Transverse colon (tissue), 4 donors: Measurements from ENCODE around the gene FOXL3. TPM values are rescaled to one million over a fixed set of nuclear protein-coding genes. Genes with fewer than 3 reads are reported as not detected.

Experiments used
- DNase-seq: peaks from one replicate; pipeline ENCODE4 v3.0.0-alpha.2; 2019
- H3K27ac ChIP-seq, 4 donors: fragments of 200-600 bp; sonication (generic); 2 replicates each; pipeline ENCODE4 v1.5.1; 2016 to 2018; ENCODE audit warnings: inconsistent platforms in 4 of 4
- H3K27me3 ChIP-seq: fragments of 200-600 bp; sonication (generic); 2 replicates; pipeline ENCODE4 v1.5.1; 2017; ENCODE audit warnings: inconsistent platforms
- H3K36me3 ChIP-seq, 4 donors: fragments of 200-600 bp; sonication (generic); 2 replicates each; pipeline ENCODE4 v1.5.1; 2017 to 2019; ENCODE audit warnings: inconsistent platforms in 4 of 4
- H3K4me1 ChIP-seq, 4 donors: fragments of 200-600 bp; sonication (generic); 2 replicates each; pipeline ENCODE4 v1.5.1; 2017 to 2020; ENCODE audit warnings: inconsistent platforms in 4 of 4
- H3K4me3 ChIP-seq, 4 donors: fragments of 200-600 bp; sonication (generic); 1 replicate in 1 of 4; 2 replicates in 3 of 4; pipeline versions ENCODE4 v1.5.1 to v1.6.1; 2017 to 2019; ENCODE audit warnings: inconsistent platforms in 4 of 4
- H3K9me3 ChIP-seq, 2 donors: fragments of 200-600 bp; sonication (generic); 2 replicates each; pipeline ENCODE4 v1.5.1; 2017 to 2019; ENCODE audit warnings: inconsistent platforms in 2 of 2
- CTCF ChIP-seq, 5 experiments: fragments of 200-600 bp in 3 of 5; fragments of 450-650 bp in 2 of 5; sonication (generic) in 3 of 5; IDR thresholded peaks; 1 replicate in 2 of 5; 2 replicates in 3 of 5; pipeline ENCODE4 v1.5.1; 2016 to 2017; ENCODE audit warnings: antibody characterized with exemption in 5 of 5, inconsistent platforms in 3 of 5, mild to moderate bottlenecking in 2 of 5, moderate library complexity in 1 of 5
- EP300 ChIP-seq: sonication (generic); formaldehyde crosslinking; IDR thresholded peaks from one replicate; pipeline ENCODE4 v1.6.1; 2017; ENCODE audit warnings: antibody characterized with exemption, low read depth
- POLR2A ChIP-seq: fragments of 450-650 bp; IDR thresholded peaks from one replicate; pipeline ENCODE4 v1.6.1; 2016; ENCODE audit warnings: antibody characterized with exemption, mild to moderate bottlenecking, moderate library complexity
- POLR2AphosphoS5 ChIP-seq, 3 donors: sonication (generic); formaldehyde crosslinking; IDR thresholded peaks; one replicate each; pipeline ENCODE4 v1.6.1; 2016; ENCODE audit warnings: antibody characterized with exemption in 3 of 3
- WGBS, 2 donors: methylation state at CpG; one replicate each; pipeline ENCODE4 v1.1.5; 2018; ENCODE audit warnings: low coverage in 1 of 2; 5-methylcytosine and 5-hydroxymethylcytosine counted together
- in situ Hi-C, 4 donors: fragments of 200-750 bp; cut with MboI; loops; one replicate each; pipeline versions ENCODE4 v1.15.0 to v1.15.1; 2017; ENCODE audit warnings: low sequenced_read_pairs in 3 of 4, low pct_ligation_motif_present in 1 of 4, low pct_unique_long_range_greater_than_20kb in 1 of 4
- intact Hi-C: fragments of 100-400 bp; cut with DNase I; formaldehyde crosslinking; loops from one replicate; pipeline ENCODE4 v1.15.1; 2023; ENCODE audit warnings: low total_unique reads
- total RNA-seq, 4 donors: library from RNA; depleted of rRNA; stranded (reverse); fragments of >200 nt; gene quantifications; one replicate each; pipeline ENCODE4 v1.1.0, GENCODE V29; 2016

The FOXL3 gene
- total RNA-seq, 4 donors from 2014 or later, result not detected

DNA sequence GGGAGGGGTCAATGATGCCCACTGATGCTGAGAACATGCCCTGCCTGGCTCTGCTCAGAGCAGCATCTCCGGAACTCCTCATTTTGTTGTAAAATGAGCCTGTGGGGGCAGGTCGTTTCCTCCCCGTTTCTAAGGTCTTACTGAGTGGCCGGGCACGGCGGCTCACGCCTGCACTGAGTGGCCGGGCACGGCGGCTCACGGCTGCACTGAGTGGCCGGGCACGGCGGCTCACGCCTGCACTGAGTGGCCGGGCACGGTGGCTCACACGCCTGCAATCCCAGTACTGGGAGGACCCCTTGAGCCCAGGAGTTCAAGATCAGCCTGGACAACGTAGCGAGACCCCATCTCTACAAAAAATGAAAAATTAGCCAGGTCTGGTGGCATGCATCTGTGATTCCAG, 39.0 kb upstream of the FOXL3 start:
- WGBS, 2 donors, result 92 to 100% methylated on average over 2 to 20 of the region's 20 CpGs
- Histone ChIP-seq H3K4me3 (no peak overlapping the region), H3K27ac (no peak overlapping the region), H3K36me3 (peaks cover 0 to 6% (median 0%) of the 10 kb centered on the region in 4 donors), H3K9me3 (no peaks in the 10 kb centered on the region), H3K4me1 (no peaks in the 10 kb centered on the region), H3K27me3 (no peaks in the 10 kb centered on the region)
- in situ Hi-C loops, result no loop called here
- TF ChIP-seq CTCF (IDR thresholded peaks at IDR 0.05) (no peak), POLR2AphosphoS5 (IDR thresholded peaks at IDR 0.05) (no peak), EP300 (no peak), POLR2A (no peak)
- DNase-seq, result no peak
- intact Hi-C loops, result no loop called here

- WGBS, 2 donors, result 88% methylated on average over 21 of the region's 21 CpGs; no CpG with 5 or more reads in 1 of the 2 donors
- H3K9me3 ChIP-seq, result no peaks in the 10 kb centered on the region
- DNase-seq, result no peak
- H3K4me1 ChIP-seq, result no peaks in the 10 kb centered on the region
- in situ Hi-C loops, result no loop called here
- no peaks in the 10 kb centered on the region for H3K27me3 ChIP-seq
- TF ChIP-seq EP300 (no peak), CTCF (IDR thresholded peaks at IDR 0.05) (no peak), POLR2AphosphoS5 (IDR thresholded peaks at IDR 0.05) (no peak), POLR2A (no peak)
- H3K27ac ChIP-seq, result no peak overlapping the region
- H3K36me3 ChIP-seq, result peaks cover 0 to 8% (median 2%) of the 10 kb centered on the region in 4 donors
- H3K4me3 ChIP-seq, result no peak overlapping the region
- intact Hi-C loops, result no loop called here
These were observed 38.4 kb upstream of the FOXL3 start for GRCh38 chr7:251446-252175.

GRCh38 chr7:252216-252965, 37.6 kb upstream of the FOXL3 start:
- Histone ChIP-seq H3K27me3 (no peaks in the 10 kb centered on the region), H3K4me3 (no peak overlapping the region), H3K27ac (no peak overlapping the region), H3K36me3 (peaks cover 0 to 11% (median 4%) of the 10 kb centered on the region in 4 donors), H3K9me3 (no peaks in the 10 kb centered on the region), H3K4me1 (no peaks in the 10 kb centered on the region)
- no peak for DNase-seq
- intact Hi-C loops (no loop called here), in situ Hi-C loops (no loop called here)
- WGBS, 2 donors, result 73 to 84% methylated on average over 3 to 23 of the region's 29 CpGs
- TF ChIP-seq POLR2AphosphoS5 (IDR thresholded peaks at IDR 0.05) (no peak), CTCF (IDR thresholded peaks at IDR 0.05) (no peak), POLR2A (no peak), EP300 (no peak)

DNA sequence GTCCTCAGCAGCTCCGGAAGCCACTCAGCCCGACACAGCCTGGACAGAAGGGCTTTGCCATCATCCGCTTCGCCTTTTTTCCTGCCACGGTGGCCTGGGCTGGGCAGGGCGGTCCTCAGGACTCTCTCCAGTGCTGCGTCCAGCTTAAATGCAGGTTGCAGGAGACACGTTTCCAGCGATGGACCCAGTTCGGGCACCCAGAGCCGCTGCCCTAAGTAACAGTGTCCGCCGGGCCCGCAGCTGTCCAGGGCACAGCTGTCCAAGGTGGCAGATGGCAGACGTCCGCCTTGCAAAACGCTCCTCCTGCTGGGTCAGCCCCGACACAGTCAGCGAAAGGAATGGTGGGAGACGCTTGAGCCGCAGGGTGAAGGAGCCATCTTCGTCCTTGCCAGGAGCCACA, 37.0 kb upstream of the FOXL3 start:
- H3K27me3 ChIP-seq, result no peaks in the 10 kb centered on the region
- intact Hi-C loops (no loop called here), in situ Hi-C loops (no loop called here)
- no peak overlapping the region for H3K27ac ChIP-seq
- no peak for TF ChIP-seq POLR2A
- TF ChIP-seq POLR2AphosphoS5 (IDR thresholded peaks at IDR 0.05), result no peak
- TF ChIP-seq CTCF (IDR thresholded peaks at IDR 0.05), result no peak
- no peak for TF ChIP-seq EP300
- peaks cover 0 to 11% (median 4%) of the 10 kb centered on the region in 4 donors for H3K36me3 ChIP-seq
- DNase-seq, result no peak
- no peak overlapping the region for H3K4me3 ChIP-seq
- no peaks in the 10 kb centered on the region for H3K4me1 ChIP-seq
- 89 to 92% methylated on average over 5 to 22 of the region's 22 CpGs for WGBS, 2 donors
- no peaks in the 10 kb centered on the region for H3K9me3 ChIP-seq
